ENCODE measurements around the gene LRIT1. TPM values are rescaled to one million over a fixed set of nuclear protein-coding genes. Genes with fewer than 3 reads are reported as not detected.

LRIT1 gene
- not detected in 2 replicates for total RNA-seq

DNA sequence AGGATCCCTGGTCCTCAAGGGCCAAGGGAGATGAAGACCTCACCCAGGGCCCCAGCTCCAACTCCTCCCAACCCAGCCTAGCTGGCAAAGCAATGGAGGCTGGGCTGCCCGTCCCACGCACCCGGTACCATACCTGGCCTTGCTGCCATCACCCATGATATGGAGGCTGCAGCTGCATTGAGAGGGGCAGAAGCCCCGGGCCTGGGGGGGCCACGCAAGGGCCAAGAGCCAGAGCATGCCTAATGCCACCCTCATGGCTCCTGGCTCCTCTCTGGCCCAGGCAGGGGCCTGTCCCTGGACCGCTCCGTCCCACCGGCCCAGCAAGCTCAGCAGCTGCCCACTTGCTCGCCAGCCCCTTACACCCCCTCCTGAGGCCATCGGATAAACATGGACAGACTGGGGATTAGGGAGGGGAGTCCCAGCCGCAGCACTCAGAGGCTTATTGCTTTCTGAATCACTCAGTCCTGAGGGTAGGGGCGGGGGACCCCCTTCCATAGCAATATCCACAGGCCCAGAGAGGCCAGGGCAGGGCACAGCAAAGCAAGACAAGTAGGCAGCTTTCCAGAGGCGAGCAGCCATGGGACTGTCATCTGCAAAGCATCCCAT lies at the start of gene LRIT1:
LRIT1 (minus strand) TSS at position 362 of the 606 bp plus-strand sequence; CDS start at position 255, 107 bp downstream.

DNA sequence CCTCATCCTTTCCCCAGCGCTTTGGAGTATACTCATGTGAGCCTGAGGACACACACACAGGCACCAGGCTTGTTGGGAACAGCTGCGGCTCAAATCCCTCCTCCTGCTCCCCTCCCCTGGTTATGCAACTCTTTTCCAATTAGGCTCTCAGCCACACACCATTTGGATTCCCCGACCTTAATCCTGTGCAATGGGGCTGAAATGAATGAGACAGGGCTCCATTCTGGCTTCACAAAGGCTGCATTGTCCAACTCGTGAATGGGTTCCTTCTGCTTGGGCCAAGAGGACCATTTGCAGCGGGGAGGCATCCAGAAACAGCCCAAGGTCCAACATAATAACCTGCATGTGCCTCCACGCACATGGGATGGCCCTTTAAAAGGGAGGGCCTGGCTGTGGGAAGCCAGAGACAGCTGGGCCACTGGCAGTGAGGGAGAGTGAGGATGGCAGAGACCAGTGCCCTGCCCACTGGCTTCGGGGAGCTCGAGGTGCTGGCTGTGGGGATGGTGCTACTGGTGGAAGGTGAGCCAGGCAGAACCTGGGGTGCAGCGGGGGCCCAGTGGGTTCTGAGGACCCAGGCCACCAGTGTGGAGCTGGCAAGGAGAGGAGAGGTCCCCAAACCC lies 3.4 kb upstream of the LRIT1 start, which contains the start of gene RGR:
RGR (plus strand) TSS at position 403 of the 620 bp plus-strand sequence; CDS start at position 441, 38 bp downstream.

GRCh38 chr10:84225427-84226173 lies 15.7 kb downstream of the LRIT1 start, which contains the start of gene LRIT2:
TSS of gene LRIT2 (minus strand) at chr10:84225544. CDS start at chr10:84225520, 24 bp downstream.

GRCh38 chr10:84194424-84195043 lies 46.8 kb downstream of the LRIT1 start, which contains the start of gene CDHR1:
TSS of gene CDHR1 (plus strand) at chr10:84194537. CDS start at chr10:84194761, 224 bp downstream.

Other genes with a start within 250 kb of the LRIT1 start
- gene GHITM, start 102.0 kb downstream of the LRIT1 start, total RNA-seq, result 153 and 181 TPM in 2 replicates
- gene GPR15LG, start 67.7 kb downstream of the LRIT1 start, total RNA-seq, result not detected in 2 replicates
- not detected in 2 replicates for gene CDHR1, start 47.0 kb downstream of the LRIT1 start, total RNA-seq
- gene LRIT2, start 16.0 kb downstream of the LRIT1 start, total RNA-seq, result not detected in 2 replicates
- gene RGR, start 3.5 kb upstream of the LRIT1 start, total RNA-seq, result not detected in 2 replicates
- gene CCSER2, start 87.0 kb upstream of the LRIT1 start, total RNA-seq, result 19.4 and 23.1 TPM in 2 replicates